Dermis blood vessel endothelial cell (primary cell): ENCODE measurements around the gene DIP2B. TPM values are rescaled to one million over a fixed set of nuclear protein-coding genes. Genes with fewer than 3 reads are reported as not detected.
A peak's percentile ranks its signal among the peaks of the same experiment; 100 is the strongest.
"Not testable (repeated sequence)": the region's sequence is repeated elsewhere in the genome, so short reads cannot be mapped to it uniquely, and the experiment has no call there.

ENCODE experiments used
- DNase-seq: peaks from one replicate; pipeline ENCODE4 v3.0.0; 2010
- total RNA-seq: library from RNA; depleted of rRNA; stranded (reverse); fragments of >200 nt; gene quantifications from 2 replicates; pipeline ENCODE4 v1.2.3, GENCODE V29; 2014

Gene DIP2B
- total RNA-seq, 1 donor from 2014 or later = 44.1 TPM

GRCh38 chr12:50521781-50522180 lies 17.0 kb downstream of the DIP2B start:
- not testable (repeated sequence) for DNase-seq

- DNase-seq = no peak
Observed at GRCh38 chr12:50523772-50524171, 19.0 kb downstream of the DIP2B start.

GRCh38 chr12:50524621-50525020 lies 19.8 kb downstream of the DIP2B start:
- DNase-seq = no peak

- no peak for DNase-seq
Observed at GRCh38 chr12:50525422-50525821, 20.6 kb downstream of the DIP2B start.

GRCh38 chr12:50527359-50527726 lies 22.6 kb downstream of the DIP2B start:
- DNase-seq = no peak

- no peak for DNase-seq
Observed at GRCh38 chr12:50528800-50529199, 24.0 kb downstream of the DIP2B start.

GRCh38 chr12:50529345-50529744 lies 24.6 kb downstream of the DIP2B start:
- no peak for DNase-seq

GRCh38 chr12:50530532-50530931 lies 25.7 kb downstream of the DIP2B start:
- no peak for DNase-seq

GRCh38 chr12:50533203-50533584 lies 28.4 kb downstream of the DIP2B start:
- DNase-seq = peak; percentile 16

GRCh38 chr12:50533971-50534370 lies 29.2 kb downstream of the DIP2B start:
- no peak for DNase-seq

- DNase-seq = no peak
Observed at GRCh38 chr12:50536831-50537537, 32.2 kb downstream of the DIP2B start.

- peak; percentile 16 for DNase-seq
Observed at GRCh38 chr12:50537538-50537919, 32.7 kb downstream of the DIP2B start.

- no peak for DNase-seq
Observed at GRCh38 chr12:50538182-50538581, 33.4 kb downstream of the DIP2B start.

GRCh38 chr12:50541139-50541538 lies 36.4 kb downstream of the DIP2B start:
- DNase-seq = no peak

GRCh38 chr12:50542448-50542847 lies 37.7 kb downstream of the DIP2B start:
- DNase-seq = peak; percentile 2

GRCh38 chr12:50543188-50543587 lies 38.4 kb downstream of the DIP2B start:
- DNase-seq = not testable (repeated sequence)

GRCh38 chr12:50545213-50545612 lies 40.4 kb downstream of the DIP2B start:
- no peak for DNase-seq

- peak; percentile 2 for DNase-seq
Observed at GRCh38 chr12:50545786-50546185, 41.0 kb downstream of the DIP2B start.

- no peak for DNase-seq
Observed at GRCh38 chr12:50546441-50547318, 41.9 kb downstream of the DIP2B start.

GRCh38 chr12:50547742-50548141 lies 43.0 kb downstream of the DIP2B start:
- no peak for DNase-seq

- no peak for DNase-seq
Observed at GRCh38 chr12:50549885-50550284, 45.1 kb downstream of the DIP2B start.

GRCh38 chr12:50550530-50551223 lies 45.9 kb downstream of the DIP2B start:
- DNase-seq = peak; percentile 9

- no peak for DNase-seq
Observed at GRCh38 chr12:50551866-50552265, 47.1 kb downstream of the DIP2B start.
